CD8-positive, alpha-beta memory T cell (primary cell): ENCODE results near the gene ARL3. TPM values are rescaled to one million over a fixed set of nuclear protein-coding genes. Genes with fewer than 3 reads are reported as not detected.

Experiments used
- CTCF ChIA-PET: fragments of 350-600 bp; sonication (Branson Sonifier 250); formaldehyde crosslinking; loops from one replicate; lab custom pipeline; 2021; ENCODE audit warnings: antibody characterized with exemption; lab: Charles Lee
- POLR2A ChIA-PET: fragments of 350-600 bp; sonication (Branson Sonifier 250); formaldehyde crosslinking; loops from one replicate; lab custom pipeline; 2021; ENCODE audit warnings: antibody characterized with exemption; lab: Charles Lee
- DNase-seq, 5 donors: peaks; one replicate each; pipeline versions ENCODE4 v3.0.0 to v3.0.0-alpha.2; 2020 to 2022; ENCODE audit warnings: mixed read lengths in 1 of 5
- H3K27ac ChIP-seq: one replicate; pipeline ENCODE4 v1.7.0; 2013; ENCODE audit warnings: low read depth, mild to moderate bottlenecking, low read length, moderate library complexity
- H3K27me3 ChIP-seq: 2 replicates; pipeline ENCODE4 v1.7.0; 2013; ENCODE audit warnings: low read length, mild to moderate bottlenecking; ENCODE audit not compliant: insufficient read depth, poor library complexity, severe bottlenecking
- H3K36me3 ChIP-seq: 2 replicates; pipeline ENCODE4 v1.7.0; 2013; ENCODE audit warnings: mild to moderate bottlenecking, low read length, moderate library complexity; ENCODE audit not compliant: insufficient read depth
- H3K4me1 ChIP-seq: 2 replicates; pipeline ENCODE4 v1.7.0; 2013; ENCODE audit warnings: mild to moderate bottlenecking, low read length, moderate library complexity; ENCODE audit not compliant: insufficient read depth
- H3K4me3 ChIP-seq: 2 replicates; pipeline ENCODE4 v1.7.0; 2013; ENCODE audit warnings: mild to moderate bottlenecking, low read length
- H3K9me3 ChIP-seq: 2 replicates; pipeline ENCODE4 v1.7.0; 2013; ENCODE audit warnings: mild to moderate bottlenecking, low read length
- H3K27ac Mint-ChIP-seq, 8 donors: one replicate each; pipeline ENCODE4 v1.8.0; 2020 to 2021; ENCODE audit warnings: mixed read lengths in 8 of 8, mild to moderate bottlenecking in 6 of 8, inconsistent platforms in 3 of 8, moderate library complexity in 3 of 8
- H3K27me3 Mint-ChIP-seq, 2 donors: one replicate each; pipeline ENCODE4 v1.8.0; 2020 to 2021; ENCODE audit warnings: mixed read lengths in 2 of 2, mild to moderate bottlenecking in 1 of 2, moderate library complexity in 1 of 2
- H3K36me3 Mint-ChIP-seq, 3 donors: one replicate each; pipeline ENCODE4 v1.8.0; 2020 to 2021; ENCODE audit warnings: mixed read lengths in 3 of 3, inconsistent platforms in 1 of 3, mild to moderate bottlenecking in 1 of 3
- H3K4me1 Mint-ChIP-seq, 3 donors: one replicate each; pipeline ENCODE4 v1.8.0; 2020 to 2021; ENCODE audit warnings: mixed read lengths in 3 of 3, inconsistent platforms in 1 of 3, mild to moderate bottlenecking in 1 of 3
- H3K4me3 Mint-ChIP-seq, 7 donors: one replicate each; pipeline ENCODE4 v1.8.0; 2020 to 2021; ENCODE audit warnings: mixed read lengths in 7 of 7, mild to moderate bottlenecking in 6 of 7, moderate library complexity in 4 of 7, inconsistent platforms in 2 of 7
- H3K9me3 Mint-ChIP-seq, 5 donors: one replicate each; pipeline ENCODE4 v1.8.0; 2020 to 2022; ENCODE audit warnings: mixed read lengths in 5 of 5, mild to moderate bottlenecking in 3 of 5, moderate library complexity in 2 of 5, inconsistent platforms in 1 of 5
- polyA plus RNA-seq: library from polyadenylated mRNA; unstranded; fragments of 300-500 nt; fragmentation: Illumina TruSeq; gene quantifications from one replicate; pipeline ENCODE4 v1.2.3, GENCODE V29; 2021
- total RNA-seq, 2 experiments: library from RNA; stranded (reverse); gene quantifications; one replicate each; pipeline ENCODE4 v1.2.3, GENCODE V29; 2021

The ARL3 gene
- total and polyA plus RNA-seq, 3 experiments from 2014 or later = 5.7 to 8.7 (median 8.7) TPM

- DNase-seq = no peak
- Mint-ChIP-seq H3K27ac (peak overlapping the region; percentile 80 to 98 (median 94)), H3K36me3 (peaks cover 0 to 35% (median 4%) of the 10 kb centered on the region in 3 donors), H3K4me3 (peak overlapping the region; percentile 91 to 100 (median 96)), H3K4me1 (peaks cover 65 to 73% (median 67%) of the 10 kb centered on the region in 3 donors), H3K27me3 (no peaks in the 10 kb centered on the region), H3K9me3 (no peaks in the 10 kb centered on the region)
- H3K36me3 ChIP-seq = peaks cover 1% of the 10 kb centered on the region
- H3K27me3 ChIP-seq = no peaks in the 10 kb centered on the region
- ChIA-PET CTCF (interaction anchor here (2.2 kb wide), 1 partner anchor 25 kb away, joined by 6 read pairs; no protein-coding TSS in a partner anchor), POLR2A (interaction anchor here (2.5 kb wide), 1 partner anchor 13 kb away, joined by 7 read pairs; no protein-coding TSS in a partner anchor)
- H3K9me3 ChIP-seq = no peaks in the 10 kb centered on the region
- peaks cover 70% of the 10 kb centered on the region for H3K4me1 ChIP-seq
- H3K27ac ChIP-seq = no peak overlapping the region
- H3K4me3 ChIP-seq = peak overlapping the region; percentile 94
Measured at GRCh38 chr10:102648269-102648888, 65.8 kb downstream of the ARL3 start.

- H3K36me3 ChIP-seq = no peaks in the 10 kb centered on the region
- H3K27me3 Mint-ChIP-seq = peaks cover 0 to 2% of the 10 kb centered on the region in 2 donors
- peak overlapping the region; percentile 91 to 100 (median 96) for H3K4me3 Mint-ChIP-seq
- no peaks in the 10 kb centered on the region for H3K9me3 Mint-ChIP-seq
- peaks cover 59 to 66% (median 59%) of the 10 kb centered on the region in 3 donors for H3K4me1 Mint-ChIP-seq
- ChIA-PET POLR2A (interaction anchor here (3.8 to 4.1 kb wide), 2 partner anchors 12 to 26 kb away, joined by 36 to 51 read pairs; no protein-coding TSS in a partner anchor), CTCF (no interaction called here)
- peak overlapping the region; percentile 94 for H3K4me3 ChIP-seq
- H3K27ac ChIP-seq = no peak overlapping the region
- H3K9me3 ChIP-seq = no peaks in the 10 kb centered on the region
- H3K36me3 Mint-ChIP-seq = peaks cover 0 to 33% (median 4%) of the 10 kb centered on the region in 3 donors
- H3K27ac Mint-ChIP-seq = peak overlapping the region; percentile 80 to 98 (median 94)
- H3K27me3 ChIP-seq = no peaks in the 10 kb centered on the region
- H3K4me1 ChIP-seq = peaks cover 63% of the 10 kb centered on the region
- DNase-seq = no peak
Measured at GRCh38 chr10:102647443-102648268, 66.5 kb downstream of the ARL3 start.

GRCh38 chr10:102646610-102647442, 67.4 kb downstream of the ARL3 start:
- Mint-ChIP-seq H3K36me3 (peaks cover 0 to 28% (median 4%) of the 10 kb centered on the region in 3 donors), H3K9me3 (no peaks in the 10 kb centered on the region), H3K27me3 (peaks cover 0 to 2% of the 10 kb centered on the region in 2 donors), H3K4me3 (peak overlapping the region; percentile 91 to 100 (median 96)), H3K4me1 (peaks cover 53 to 60% (median 54%) of the 10 kb centered on the region in 3 donors), H3K27ac (peak overlapping the region; percentile 87 to 99 (median 95))
- Histone ChIP-seq H3K9me3 (no peaks in the 10 kb centered on the region), H3K36me3 (no peaks in the 10 kb centered on the region), H3K4me1 (peaks cover 55% of the 10 kb centered on the region), H3K27me3 (no peaks in the 10 kb centered on the region), H3K4me3 (peak overlapping the region; percentile 94), H3K27ac (peak overlapping the region; percentile 86)
- CTCF ChIA-PET = interaction anchor here (1.0 to 3.7 kb wide), 6 partner anchors 19 to 477 kb away, joined by 3 to 43 read pairs (median 14); partner anchors contain the start of genes ARL3 and SFXN2
- POLR2A ChIA-PET = interaction anchor here (0.5 to 4.1 kb wide), 9 partner anchors 9 to 1248 kb away, joined by 3 to 62 read pairs (median 4); partner anchors contain the start of genes ARL3, SFXN2 and WBP1L
- DNase-seq = peak in 3 of 5 donors; percentile 33 to 66 (median 60)

- Histone ChIP-seq H3K4me1 (peaks cover 46% of the 10 kb centered on the region), H3K27ac (peak overlapping the region; percentile 86), H3K27me3 (no peaks in the 10 kb centered on the region), H3K4me3 (peak overlapping the region; percentile 94), H3K9me3 (no peaks in the 10 kb centered on the region), H3K36me3 (no peaks in the 10 kb centered on the region)
- Mint-ChIP-seq H3K4me3 (peak overlapping the region; percentile 91 to 100 (median 96)), H3K36me3 (peaks cover 0 to 28% (median 4%) of the 10 kb centered on the region in 3 donors), H3K27ac (peak overlapping the region; percentile 87 to 99 (median 95)), H3K9me3 (no peaks in the 10 kb centered on the region), H3K27me3 (peaks cover 0 to 2% of the 10 kb centered on the region in 2 donors), H3K4me1 (peaks cover 50 to 57% (median 51%) of the 10 kb centered on the region in 3 donors)
- peak; percentile 60 to 89 (median 69) for DNase-seq
- ChIA-PET CTCF (interaction anchor here (0.7 to 3.7 kb wide), 11 partner anchors 15 to 476 kb away, joined by 3 to 43 read pairs (median 4); partner anchors contain the start of genes ARL3 and SFXN2), POLR2A (interaction anchor here (0.5 to 4.1 kb wide), 10 partner anchors 9 to 1249 kb away, joined by 3 to 62 read pairs (median 6); partner anchors contain the start of genes ARL3, SFXN2 and WBP1L)
Measured at GRCh38 chr10:102645741-102646609, 68.2 kb downstream of the ARL3 start.

GRCh38 chr10:102645388-102645740, 68.8 kb downstream of the ARL3 start:
- Mint-ChIP-seq H3K9me3 (no peaks in the 10 kb centered on the region), H3K27ac (peak overlapping the region; percentile 87 to 99 (median 95)), H3K4me1 (peaks cover 44 to 51% (median 45%) of the 10 kb centered on the region in 3 donors), H3K4me3 (peak overlapping the region; percentile 91 to 100 (median 96)), H3K27me3 (peaks cover 0 to 2% of the 10 kb centered on the region in 2 donors), H3K36me3 (peaks cover 0 to 28% (median 4%) of the 10 kb centered on the region in 3 donors)
- Histone ChIP-seq H3K4me1 (peaks cover 40% of the 10 kb centered on the region), H3K9me3 (no peaks in the 10 kb centered on the region), H3K27ac (peak overlapping the region; percentile 86), H3K36me3 (no peaks in the 10 kb centered on the region), H3K27me3 (no peaks in the 10 kb centered on the region), H3K4me3 (peak overlapping the region; percentile 94)
- ChIA-PET POLR2A (interaction anchor here (0.5 to 4.1 kb wide), 11 partner anchors 10 to 809 kb away, joined by 3 to 62 read pairs (median 4); partner anchors contain the start of genes ACTR1A, ARL3, NFKB2 and SFXN2), CTCF (interaction anchor here (0.7 to 3.7 kb wide), 14 partner anchors 9 to 283 kb away, joined by 3 to 43 read pairs (median 4); partner anchors contain the start of genes ARL3 and SFXN2)
- DNase-seq = peak in 4 of 5 donors; percentile 28 to 69 (median 40)

GRCh38 chr10:102644646-102645387, 69.4 kb downstream of the ARL3 start:
- Histone ChIP-seq H3K36me3 (no peaks in the 10 kb centered on the region), H3K4me1 (peaks cover 35% of the 10 kb centered on the region)
- no peaks in the 10 kb centered on the region for H3K9me3 Mint-ChIP-seq

More at GRCh38 chr10:102644646-102645387, 69.4 kb downstream of the ARL3 start:
- H3K9me3 ChIP-seq = no peaks in the 10 kb centered on the region
- ChIA-PET CTCF (interaction anchor here (0.7 to 3.7 kb wide), 19 partner anchors 9 to 283 kb away, joined by 3 to 43 read pairs (median 4); partner anchors contain the start of genes ARL3, SFXN2 and SUFU), POLR2A (interaction anchor here (0.5 to 4.1 kb wide), 18 partner anchors 9 to 808 kb away, joined by 3 to 62 read pairs (median 4); partner anchors contain the start of genes ACTR1A, ARL3, NFKB2 and SFXN2)
- peak; percentile 69 to 87 (median 77) for DNase-seq
- Mint-ChIP-seq H3K4me1 (peaks cover 40 to 46% (median 42%) of the 10 kb centered on the region in 3 donors), H3K27ac (peak overlapping the region; percentile 87 to 99 (median 95)), H3K4me3 (peak overlapping the region; percentile 91 to 100 (median 96)), H3K27me3 (peaks cover 0 to 2% of the 10 kb centered on the region in 2 donors), H3K36me3 (peaks cover 0 to 28% (median 4%) of the 10 kb centered on the region in 3 donors)
- no peaks in the 10 kb centered on the region for H3K27me3 ChIP-seq
- peak overlapping the region; percentile 86 for H3K27ac ChIP-seq
- H3K4me3 ChIP-seq = peak overlapping the region; percentile 94
